ENCODE results near the gene TRIM34. TPM values are rescaled to one million over a fixed set of nuclear protein-coding genes. Genes with fewer than 3 reads are reported as not detected.

The TRIM34 gene
- total RNA-seq, 1 donor from 2014 or later = 13.7 TPM

- ATAC-seq (peak in 1 of 2 donors; percentile 25), DNase-seq (no peak)
- H3K27me3 ChIP-seq (ENCODE audit: low read depth) = no peaks in the 10 kb centered on the region
- H3K9me3 ChIP-seq = no peaks in the 10 kb centered on the region
- H3K4me1 ChIP-seq = no peaks in the 10 kb centered on the region
- TF ChIP-seq, protein P1, sequence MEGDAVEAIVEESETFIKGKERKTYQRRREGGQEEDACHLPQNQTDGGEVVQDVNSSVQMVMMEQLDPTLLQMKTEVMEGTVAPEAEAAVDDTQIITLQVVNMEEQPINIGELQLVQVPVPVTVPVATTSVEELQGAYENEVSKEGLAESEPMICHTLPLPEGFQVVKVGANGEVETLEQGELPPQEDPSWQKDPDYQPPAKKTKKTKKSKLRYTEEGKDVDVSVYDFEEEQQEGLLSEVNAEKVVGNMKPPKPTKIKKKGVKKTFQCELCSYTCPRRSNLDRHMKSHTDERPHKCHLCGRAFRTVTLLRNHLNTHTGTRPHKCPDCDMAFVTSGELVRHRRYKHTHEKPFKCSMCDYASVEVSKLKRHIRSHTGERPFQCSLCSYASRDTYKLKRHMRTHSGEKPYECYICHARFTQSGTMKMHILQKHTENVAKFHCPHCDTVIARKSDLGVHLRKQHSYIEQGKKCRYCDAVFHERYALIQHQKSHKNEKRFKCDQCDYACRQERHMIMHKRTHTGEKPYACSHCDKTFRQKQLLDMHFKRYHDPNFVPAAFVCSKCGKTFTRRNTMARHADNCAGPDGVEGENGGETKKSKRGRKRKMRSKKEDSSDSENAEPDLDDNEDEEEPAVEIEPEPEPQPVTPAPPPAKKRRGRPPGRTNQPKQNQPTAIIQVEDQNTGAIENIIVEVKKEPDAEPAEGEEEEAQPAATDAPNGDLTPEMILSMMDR (IDR thresholded peaks at IDR 0.05) = no peak
- intact Hi-C loops (cut with DNase I) = no loop called here
- H3K27ac ChIP-seq = no peak overlapping the region
- H3K36me3 ChIP-seq = peaks cover 1% of the 10 kb centered on the region
- H3K4me3 ChIP-seq = no peak overlapping the region
These were observed 14.4 kb upstream of the TRIM34 start for GRCh38 chr11:5610446-5610845.

DNA sequence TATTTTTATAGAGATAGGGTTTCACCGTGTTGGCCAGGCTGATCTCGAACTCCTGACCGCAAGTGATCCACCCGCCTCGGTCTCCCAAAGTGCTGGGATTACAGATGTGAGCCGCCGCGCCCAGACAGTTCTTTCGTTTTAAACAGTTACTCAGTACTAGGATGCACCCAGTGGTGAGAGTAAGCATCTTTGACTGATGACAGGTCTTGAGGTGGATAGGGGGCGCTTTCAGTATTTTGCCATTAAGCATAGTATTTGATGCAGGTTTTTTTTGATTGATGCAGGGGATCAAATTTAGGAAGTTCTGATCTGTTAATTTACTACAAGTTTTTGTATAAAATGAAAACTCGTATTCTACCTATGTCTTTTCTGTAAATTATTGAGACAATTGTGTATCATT lies 13.2 kb upstream of the TRIM34 start:
- Histone ChIP-seq H3K9me3 (no peaks in the 10 kb centered on the region), H3K4me1 (no peaks in the 10 kb centered on the region), H3K4me3 (no peak overlapping the region), H3K27ac (no peak overlapping the region), H3K36me3 (no peaks in the 10 kb centered on the region), H3K27me3 (ENCODE audit: low read depth) (no peaks in the 10 kb centered on the region)
- TF ChIP-seq, protein P1 (IDR thresholded peaks at IDR 0.05) = no peak
- intact Hi-C loops (cut with DNase I) = no loop called here
- no peak for DNase-seq
- ATAC-seq = no peak

DNA sequence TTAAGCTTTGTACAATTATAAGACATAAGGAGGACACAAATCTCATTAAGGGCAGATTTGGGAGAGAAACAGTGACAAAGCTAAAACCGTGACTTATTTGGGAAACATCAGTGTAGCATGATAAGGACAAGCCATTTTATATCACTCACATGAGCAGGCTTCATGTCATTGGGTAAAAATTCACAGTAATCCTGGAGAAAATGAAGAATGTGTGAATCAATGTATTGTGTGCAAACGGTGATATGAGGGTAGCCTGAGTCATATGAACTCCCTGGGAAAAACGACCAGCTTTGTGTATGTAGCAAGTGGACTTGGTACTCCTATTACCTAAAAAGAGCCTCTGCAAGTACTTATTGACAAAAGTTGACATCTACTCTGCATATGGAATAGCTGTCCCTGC lies 6.0 kb upstream of the TRIM34 start:
- ATAC-seq = no peak
- intact Hi-C loops (cut with DNase I) = no loop called here
- Histone ChIP-seq H3K9me3 (no peaks in the 10 kb centered on the region), H3K36me3 (no peaks in the 10 kb centered on the region), H3K27ac (no peak overlapping the region), H3K4me3 (no peak overlapping the region), H3K4me1 (peaks cover 27% of the 10 kb centered on the region), H3K27me3 (ENCODE audit: low read depth) (no peaks in the 10 kb centered on the region)
- TF ChIP-seq, protein P1 (IDR thresholded peaks at IDR 0.05) = no peak
- DNase-seq = no peak

DNA sequence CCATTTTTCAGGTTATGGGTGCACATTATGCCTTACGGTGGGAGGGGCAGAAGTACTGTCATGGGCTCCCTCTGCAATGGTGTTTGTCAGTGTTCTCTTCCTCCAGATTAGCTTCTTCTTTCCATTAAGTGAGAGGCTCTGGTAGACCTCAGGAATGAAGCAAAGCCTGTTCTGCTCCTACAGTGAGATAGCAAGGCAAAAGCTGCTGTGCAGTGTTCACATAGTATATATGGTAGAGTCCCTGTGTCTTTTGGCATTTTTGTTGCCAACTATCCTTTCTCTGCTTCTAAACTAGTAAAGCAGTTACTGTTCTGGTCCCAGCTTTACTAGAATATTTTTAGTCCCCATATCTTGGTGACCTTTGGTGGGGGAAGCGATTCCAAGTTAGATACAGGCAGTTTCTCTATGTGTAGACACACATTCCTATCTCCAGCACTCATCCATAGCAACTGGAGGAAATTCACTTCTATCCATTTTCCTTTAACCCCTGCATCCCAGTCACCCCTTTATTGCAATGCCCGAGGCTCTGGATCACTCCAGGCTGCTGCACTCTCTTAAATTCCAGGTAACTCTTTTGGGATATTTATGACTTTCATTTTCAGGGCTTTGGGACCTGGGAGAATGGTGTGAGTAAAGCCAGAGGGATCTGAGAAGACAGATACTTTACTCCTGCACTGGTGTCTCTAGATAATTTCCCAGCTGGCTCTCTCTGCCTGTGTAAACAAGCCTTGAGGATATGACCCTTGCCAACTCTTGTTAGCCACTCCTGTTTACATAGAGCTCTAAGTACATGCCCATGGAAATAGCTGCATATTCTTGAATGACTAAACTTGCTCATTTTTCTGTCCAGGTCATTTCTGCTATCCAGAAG lies 3.9 kb upstream of the TRIM34 start:
- intact Hi-C loops (cut with DNase I) = no loop called here
- H3K27ac ChIP-seq = peak overlapping the region; percentile 26
- H3K4me1 ChIP-seq = peaks cover 42% of the 10 kb centered on the region
- no peak for DNase-seq
- H3K27me3 ChIP-seq (ENCODE audit: low read depth) = no peaks in the 10 kb centered on the region
- H3K4me3 ChIP-seq = no peak overlapping the region
- TF ChIP-seq, protein P1 (IDR thresholded peaks at IDR 0.05) = no peak
- H3K9me3 ChIP-seq = no peaks in the 10 kb centered on the region
- no peaks in the 10 kb centered on the region for H3K36me3 ChIP-seq
- peak; percentile 74 to 78 for ATAC-seq

GRCh38 chr11:5621580-5621979 lies 3.2 kb upstream of the TRIM34 start:
- intact Hi-C loops (cut with DNase I) = no loop called here
- DNase-seq (no peak), ATAC-seq (no peak)
- Histone ChIP-seq H3K4me3 (no peak overlapping the region), H3K9me3 (no peaks in the 10 kb centered on the region), H3K36me3 (no peaks in the 10 kb centered on the region), H3K27me3 (ENCODE audit: low read depth) (no peaks in the 10 kb centered on the region), H3K4me1 (peaks cover 46% of the 10 kb centered on the region), H3K27ac (peak overlapping the region; percentile 26)
- TF ChIP-seq, protein P1 (IDR thresholded peaks at IDR 0.05) = no peak

Data from lower lobe of right lung (tissue), 2 donors.